A673 (cell line): Measurements from ENCODE around the gene RSU1. TPM values are rescaled to one million over a fixed set of nuclear protein-coding genes. Genes with fewer than 3 reads are reported as not detected.

Experiments used
- BruUV-seq: library from RNA; stranded (reverse); fragments of 400-500 nt; replicated peaks from 2 replicates; lab custom pipeline; 2021; lab: Mats Ljungman, UMichigan
- CTCF ChIA-PET: fragments of 300-600 bp; sonication (Branson Sonifier 250); formaldehyde crosslinking; loops from one replicate; lab custom pipeline; 2022; ENCODE audit warnings: antibody characterized with exemption; lab: Charles Lee
- POLR2A ChIA-PET: fragments of 300-600 bp; sonication (Branson Sonifier 250); formaldehyde crosslinking; loops from one replicate; lab custom pipeline; 2022; ENCODE audit warnings: antibody characterized with exemption; ENCODE audit not compliant: low non-redundant PET; lab: Charles Lee
- DNase-seq: peaks from one replicate; pipeline ENCODE4 v3.0.0-alpha.2; 2015; ENCODE audit warnings: low spot score
- H3K27ac ChIP-seq: fragments of 200-600 bp; sonication (generic); 2 replicates; pipeline ENCODE4 v1.5.1; 2016; ENCODE audit warnings: mixed run types, low read depth, mild to moderate bottlenecking, mixed read lengths, antibody characterized with exemption, low read length; ENCODE audit not compliant: poor library complexity, severe bottlenecking
- H3K27me3 ChIP-seq: fragments of 200-600 bp; sonication (generic); replicated peaks from 2 replicates; pipeline ENCODE4 v1.6.1; 2017; ENCODE audit warnings: mixed run types, low read depth, mild to moderate bottlenecking, mixed read lengths, antibody characterized with exemption, low read length; ENCODE audit not compliant: insufficient read depth, poor library complexity
- H3K36me3 ChIP-seq: fragments of 200-600 bp; sonication (generic); 2 replicates; pipeline ENCODE4 v1.6.1; 2016; ENCODE audit warnings: mixed run types, mild to moderate bottlenecking, mixed read lengths, antibody characterized with exemption, low read length; ENCODE audit not compliant: insufficient read depth, poor library complexity, severe bottlenecking
- H3K4me1 ChIP-seq: fragments of 200-600 bp; sonication (generic); 2 replicates; pipeline ENCODE4 v1.6.1; 2017; ENCODE audit warnings: mixed run types, mild to moderate bottlenecking, mixed read lengths, antibody characterized with exemption, low read length; ENCODE audit not compliant: insufficient read depth, poor library complexity, severe bottlenecking
- H3K4me3 ChIP-seq: fragments of 200-600 bp; sonication (generic); 2 replicates; pipeline ENCODE4 v1.5.1; 2016; ENCODE audit warnings: low read depth, mixed run types, mild to moderate bottlenecking, mixed read lengths, low read length; ENCODE audit not compliant: poor library complexity, severe bottlenecking
- H3K9me3 ChIP-seq: fragments of 200-600 bp; sonication (generic); 2 replicates; pipeline ENCODE4 v1.6.1; 2016; ENCODE audit warnings: mixed run types, low read depth, mild to moderate bottlenecking, mixed read lengths, antibody characterized with exemption, low read length; ENCODE audit not compliant: poor library complexity, severe bottlenecking
- EZH2 ChIP-seq: fragments of 200-600 bp; sonication (generic); IDR thresholded peaks from 2 replicates; pipeline ENCODE4 v1.6.1; 2017; ENCODE audit warnings: borderline replicate concordance, low read depth, mild to moderate bottlenecking, mixed read lengths, antibody characterized with exemption, low read length; ENCODE audit not compliant: poor library complexity, severe bottlenecking
- intact Hi-C: fragments of 100-400 bp; cut with micrococcal nuclease; formaldehyde crosslinking; loops from one replicate; pipeline ENCODE4 v1.10.0; 2022; ENCODE audit not compliant: unreplicated experiment
- total RNA-seq: library from RNA; stranded (reverse); gene quantifications from 2 replicates; pipeline ENCODE4 v1.2.3, GENCODE V29; 2021
- TF ChIP-seq, protein P1 (sequence below): fragments of 300-800, 200-600 bp; sonication (generic); conservative IDR thresholded peaks from 2 replicates; pipeline ENCODE4 v1.5.1; 2017; ENCODE audit warnings: low read depth, mild to moderate bottlenecking, antibody characterized with exemption, low read length, moderate library complexity, mixed read lengths

The RSU1 gene
- total RNA-seq, 1 experiment from 2014 or later, result 64.0 TPM

DNA sequence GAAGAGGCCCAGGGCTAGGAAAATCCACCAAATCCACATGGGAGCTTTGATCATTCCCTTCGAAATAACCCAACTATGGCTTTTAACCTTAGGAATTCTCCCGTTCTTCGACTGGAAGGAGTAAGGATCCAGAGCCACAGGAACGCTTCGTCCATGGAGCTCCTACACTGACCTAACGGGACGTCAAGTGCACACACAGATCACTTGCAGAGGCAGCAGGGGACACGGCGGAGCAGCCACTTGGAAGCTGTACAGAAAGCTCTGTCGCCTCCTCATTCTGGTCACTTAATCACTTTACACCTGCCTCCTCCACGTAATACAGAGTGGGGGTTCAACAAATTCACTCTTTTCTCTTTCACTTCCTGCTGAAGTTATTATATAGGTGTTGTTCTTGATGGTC, 43.9 kb downstream of the RSU1 start:
- intact Hi-C loops, result loop anchor here (10.0 kb wide), 1 partner anchor 869 kb away; no protein-coding TSS in a partner anchor
- no TSS peak for BruUV-seq
- Histone ChIP-seq H3K4me1 (no peaks in the 10 kb centered on the region), H3K36me3 (no peaks in the 10 kb centered on the region), H3K4me3 (no peak overlapping the region), H3K9me3 (no peaks in the 10 kb centered on the region), H3K27ac (no peak overlapping the region), H3K27me3 (no peaks in the 10 kb centered on the region)
- TF ChIP-seq EZH2, result no peak
- TF ChIP-seq, protein P1, sequence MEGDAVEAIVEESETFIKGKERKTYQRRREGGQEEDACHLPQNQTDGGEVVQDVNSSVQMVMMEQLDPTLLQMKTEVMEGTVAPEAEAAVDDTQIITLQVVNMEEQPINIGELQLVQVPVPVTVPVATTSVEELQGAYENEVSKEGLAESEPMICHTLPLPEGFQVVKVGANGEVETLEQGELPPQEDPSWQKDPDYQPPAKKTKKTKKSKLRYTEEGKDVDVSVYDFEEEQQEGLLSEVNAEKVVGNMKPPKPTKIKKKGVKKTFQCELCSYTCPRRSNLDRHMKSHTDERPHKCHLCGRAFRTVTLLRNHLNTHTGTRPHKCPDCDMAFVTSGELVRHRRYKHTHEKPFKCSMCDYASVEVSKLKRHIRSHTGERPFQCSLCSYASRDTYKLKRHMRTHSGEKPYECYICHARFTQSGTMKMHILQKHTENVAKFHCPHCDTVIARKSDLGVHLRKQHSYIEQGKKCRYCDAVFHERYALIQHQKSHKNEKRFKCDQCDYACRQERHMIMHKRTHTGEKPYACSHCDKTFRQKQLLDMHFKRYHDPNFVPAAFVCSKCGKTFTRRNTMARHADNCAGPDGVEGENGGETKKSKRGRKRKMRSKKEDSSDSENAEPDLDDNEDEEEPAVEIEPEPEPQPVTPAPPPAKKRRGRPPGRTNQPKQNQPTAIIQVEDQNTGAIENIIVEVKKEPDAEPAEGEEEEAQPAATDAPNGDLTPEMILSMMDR, result no peak
- POLR2A ChIA-PET, result no interaction called here
- DNase-seq, result no peak
- CTCF ChIA-PET, result no interaction called here

DNA sequence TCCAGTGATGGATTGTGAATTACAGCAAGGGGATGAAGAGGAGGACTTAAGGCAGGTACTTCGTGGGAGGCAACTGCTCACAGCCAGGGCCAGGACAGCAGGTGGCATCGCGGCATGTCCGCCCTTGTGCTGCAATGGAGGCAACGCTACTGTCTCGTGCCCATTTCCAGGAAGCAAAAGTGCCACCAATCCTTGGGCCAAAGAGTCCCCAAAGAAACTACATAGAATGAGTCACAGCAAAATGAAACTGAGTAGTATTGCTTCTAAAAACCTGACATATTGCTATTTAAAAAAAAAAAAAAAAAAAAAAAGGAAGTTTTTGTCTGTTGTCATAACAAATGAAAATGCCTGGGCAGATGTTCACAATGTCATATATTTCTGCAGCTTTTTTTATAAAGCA, 46.6 kb downstream of the RSU1 start:
- no peak overlapping the region for H3K4me3 ChIP-seq
- intact Hi-C loops, result loop anchor here (10.0 kb wide), 1 partner anchor 866 kb away; no protein-coding TSS in a partner anchor
- DNase-seq, result no peak
- no peaks in the 10 kb centered on the region for H3K4me1 ChIP-seq
- no peak overlapping the region for H3K27ac ChIP-seq
- H3K9me3 ChIP-seq, result no peaks in the 10 kb centered on the region
- BruUV-seq, result no TSS peak
- H3K36me3 ChIP-seq, result no peaks in the 10 kb centered on the region
- TF ChIP-seq EZH2, result no peak
- TF ChIP-seq, protein P1, result no peak
- POLR2A ChIA-PET, result no interaction called here
- H3K27me3 ChIP-seq, result no peaks in the 10 kb centered on the region
- CTCF ChIA-PET, result no interaction called here

DNA sequence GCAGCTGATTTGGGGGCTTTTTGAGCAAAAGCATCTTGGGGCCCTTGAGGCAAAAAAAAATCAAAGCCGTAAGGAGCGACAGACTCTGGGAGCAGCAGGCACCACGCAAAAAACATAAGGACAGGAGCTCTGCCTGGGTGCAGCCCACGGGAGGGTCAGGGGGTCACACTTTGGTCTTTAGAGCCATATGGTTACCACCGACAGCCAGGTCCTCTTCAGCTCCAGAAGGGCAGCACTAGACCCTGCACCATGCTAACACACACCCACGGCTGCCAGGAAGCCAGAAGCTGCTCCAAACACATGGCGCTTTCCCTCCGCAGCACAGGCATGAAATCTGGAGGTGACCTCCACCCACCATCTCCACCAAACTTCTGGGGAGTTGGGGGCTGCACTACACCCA, 47.1 kb downstream of the RSU1 start:
- POLR2A ChIA-PET, result no interaction called here
- intact Hi-C loops, result loop anchor here (10.0 kb wide), 1 partner anchor 865 kb away; no protein-coding TSS in a partner anchor

More for the DNA sequence above, 47.1 kb downstream of the RSU1 start:
- Histone ChIP-seq H3K9me3 (no peaks in the 10 kb centered on the region), H3K27me3 (no peaks in the 10 kb centered on the region), H3K4me1 (no peaks in the 10 kb centered on the region), H3K4me3 (no peak overlapping the region), H3K27ac (no peak overlapping the region), H3K36me3 (no peaks in the 10 kb centered on the region)
- TF ChIP-seq EZH2, result no peak
- TF ChIP-seq, protein P1, result no peak
- BruUV-seq, result no TSS peak
- no peak for DNase-seq
- CTCF ChIA-PET, result no interaction called here
